GM19035 (cell line): ENCODE measurements around the gene PMEPA1.

Experiments used
- ATAC-seq: cut with Tn5 transposase; IDR thresholded peaks from one replicate; pipeline ENCODE4 v1.9.1; 2021; ENCODE audit not compliant: unreplicated experiment

The PMEPA1 gene

DNA sequence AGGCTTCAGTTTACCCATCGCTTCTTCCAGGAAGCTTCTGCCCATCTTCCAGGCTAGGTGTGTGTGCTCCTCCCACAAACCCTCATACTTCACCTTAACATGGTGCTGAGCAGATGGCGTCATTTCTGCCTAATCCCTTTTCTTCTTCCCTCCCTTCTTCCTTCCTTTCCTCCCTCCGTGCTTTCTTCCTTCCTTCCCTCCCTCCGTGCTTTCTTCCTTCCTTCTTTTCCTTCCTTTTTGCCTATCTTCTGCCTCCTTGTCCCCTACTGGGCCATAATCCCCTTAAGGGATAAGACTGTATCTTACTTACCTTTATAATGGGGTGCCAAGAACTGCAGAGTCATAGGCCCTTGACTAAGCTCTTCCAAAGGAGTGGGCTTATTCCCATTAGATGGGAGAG lies 27.5 kb upstream of the PMEPA1 start:
- no peak for ATAC-seq

DNA sequence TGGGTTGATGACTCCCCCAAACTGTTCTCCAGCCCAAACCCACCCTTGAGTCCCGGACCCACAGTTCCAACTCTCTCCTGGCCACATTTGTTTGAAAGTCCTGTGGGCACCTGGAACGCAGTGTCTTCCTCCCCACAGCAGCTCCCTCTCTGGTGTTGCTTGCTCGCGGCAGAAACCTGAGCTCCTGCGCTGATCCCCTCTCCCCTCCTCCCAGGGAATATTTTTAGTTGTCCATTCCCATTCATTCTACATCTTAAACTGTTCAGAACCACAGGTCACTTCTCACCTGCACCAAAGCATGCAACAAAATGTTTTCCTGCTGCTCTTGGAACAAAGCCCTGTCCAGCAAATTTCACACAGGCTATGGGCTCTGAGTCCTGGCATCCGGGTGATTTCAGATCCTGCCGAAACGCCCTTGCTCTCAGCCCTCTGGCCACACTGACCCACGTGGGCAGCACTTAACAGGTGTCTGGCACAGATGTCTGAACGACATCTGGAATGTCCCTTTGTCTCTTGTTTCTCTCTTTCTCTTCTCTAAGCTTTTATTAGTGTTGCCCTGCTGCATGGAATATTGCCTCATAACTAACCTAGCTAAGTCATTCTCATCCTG lies 27.0 kb upstream of the PMEPA1 start:
- no peak for ATAC-seq

DNA sequence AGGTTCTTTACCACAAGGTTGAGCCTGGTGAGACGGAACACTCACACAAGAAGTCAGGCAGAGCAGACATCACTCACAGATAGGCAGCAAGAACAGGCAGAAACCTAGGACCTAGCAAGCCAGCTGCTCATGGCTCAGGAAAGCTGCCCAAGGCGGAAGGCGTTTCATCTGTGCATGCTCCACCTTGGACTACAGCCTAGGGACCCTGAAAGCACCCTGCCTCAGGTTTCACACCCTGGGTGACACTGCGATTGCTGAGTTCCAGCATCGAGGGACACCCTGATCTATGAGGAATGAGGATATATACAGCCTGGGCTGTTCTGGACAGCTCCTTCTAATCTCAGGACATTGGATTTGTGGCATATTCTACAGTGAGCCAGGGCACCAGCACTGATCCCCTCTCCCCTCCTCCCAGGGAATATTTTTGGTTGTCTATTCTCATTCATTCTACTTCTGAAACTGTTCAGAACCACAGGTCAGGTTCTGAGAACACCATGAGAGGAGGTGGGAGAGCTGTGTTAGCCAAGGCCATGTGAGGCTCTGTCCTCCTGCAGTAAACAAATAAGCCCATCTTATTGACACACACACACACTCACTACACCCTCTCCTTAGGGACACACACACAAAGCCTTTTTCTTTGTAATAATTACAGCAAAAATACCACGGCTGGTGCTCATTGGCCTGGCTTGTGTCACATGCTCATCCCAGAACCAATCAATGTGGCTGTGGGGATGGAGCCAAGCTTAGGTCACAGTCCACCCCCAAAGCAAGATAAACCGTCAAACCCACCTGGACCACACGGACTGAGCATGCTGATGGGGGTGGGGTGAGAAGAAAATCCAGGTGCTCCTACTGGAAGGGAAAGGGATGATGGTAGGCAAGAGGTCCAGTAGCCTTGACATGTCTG lies 26.3 kb upstream of the PMEPA1 start:
- no peak for ATAC-seq

DNA sequence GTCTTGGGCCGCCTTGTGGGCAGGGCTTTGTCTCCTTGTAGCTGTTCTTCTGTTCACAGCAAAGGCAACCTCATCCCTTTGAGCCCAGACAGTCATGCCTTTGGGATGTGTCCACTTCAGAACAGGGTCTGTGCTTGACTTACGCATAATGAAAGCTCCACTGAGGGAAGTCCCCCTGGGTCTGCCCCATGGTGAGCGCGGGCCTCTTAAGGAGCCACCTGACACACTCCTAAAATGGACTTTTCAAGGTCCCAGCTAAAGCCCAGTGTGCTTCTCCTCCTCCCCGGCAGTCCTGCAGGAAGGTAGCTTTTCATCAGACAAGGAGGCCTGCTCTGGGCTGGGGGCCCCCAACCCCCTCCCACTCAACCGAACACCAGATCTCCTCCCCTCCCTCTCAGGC lies 24.9 kb upstream of the PMEPA1 start:
- no peak for ATAC-seq

DNA sequence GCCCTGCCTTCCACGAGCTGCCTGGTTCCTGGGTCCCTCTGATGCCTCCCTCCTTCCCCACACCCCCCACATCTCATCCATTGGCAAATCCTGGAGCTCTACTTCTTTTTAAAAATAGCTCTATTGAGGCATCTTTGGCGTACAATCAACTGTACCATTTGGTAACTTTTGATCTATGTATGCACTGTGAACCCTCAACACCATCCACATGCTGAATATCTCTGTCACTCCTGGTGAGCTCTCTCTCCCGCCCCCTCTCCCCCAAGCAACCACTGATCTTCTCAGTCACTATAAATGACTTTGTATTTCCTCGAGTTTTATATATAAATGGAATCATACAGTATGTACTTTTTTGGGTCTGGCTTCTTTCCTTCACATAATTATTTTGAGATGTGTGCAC lies 22.4 kb upstream of the PMEPA1 start:
- ATAC-seq, result no peak

DNA sequence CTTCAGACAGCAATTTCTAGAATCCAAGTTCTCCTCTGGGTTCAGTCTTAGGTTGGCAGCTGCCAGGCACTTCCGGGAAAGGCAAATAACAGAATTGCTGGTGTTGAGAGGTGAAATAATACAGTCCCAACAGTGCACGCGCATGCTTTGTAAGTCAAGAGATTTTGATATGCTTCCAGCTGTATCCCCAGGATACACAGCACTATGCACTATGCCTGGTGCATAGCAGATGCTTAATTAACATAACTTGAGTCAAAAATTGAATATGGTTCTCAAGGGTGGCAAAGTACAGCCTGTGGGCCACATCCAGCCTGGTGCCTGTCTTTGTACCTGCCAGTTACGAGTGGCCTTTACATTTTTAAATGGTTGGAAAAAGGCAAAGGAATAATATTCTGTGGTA lies 18.9 kb upstream of the PMEPA1 start:
- no peak for ATAC-seq

DNA sequence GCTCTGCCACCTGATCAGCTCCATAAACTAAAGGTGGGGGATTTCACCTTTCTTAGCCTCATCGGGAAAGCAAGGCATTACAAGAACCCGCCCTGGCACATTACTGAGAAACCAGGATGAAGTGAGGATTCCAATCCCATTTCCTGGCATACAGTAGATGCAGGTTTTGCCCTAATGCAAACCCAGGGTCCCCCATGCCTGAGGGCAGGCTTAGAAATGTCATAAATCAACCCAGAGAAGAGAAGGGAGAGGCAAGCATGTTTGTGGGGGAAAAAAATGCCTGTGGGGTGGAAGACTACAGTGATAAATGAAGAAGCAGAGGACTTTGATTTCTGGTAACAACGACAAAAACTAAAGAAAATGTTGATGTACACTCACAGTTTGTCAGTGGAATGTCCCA lies 18.0 kb upstream of the PMEPA1 start:
- no peak for ATAC-seq

DNA sequence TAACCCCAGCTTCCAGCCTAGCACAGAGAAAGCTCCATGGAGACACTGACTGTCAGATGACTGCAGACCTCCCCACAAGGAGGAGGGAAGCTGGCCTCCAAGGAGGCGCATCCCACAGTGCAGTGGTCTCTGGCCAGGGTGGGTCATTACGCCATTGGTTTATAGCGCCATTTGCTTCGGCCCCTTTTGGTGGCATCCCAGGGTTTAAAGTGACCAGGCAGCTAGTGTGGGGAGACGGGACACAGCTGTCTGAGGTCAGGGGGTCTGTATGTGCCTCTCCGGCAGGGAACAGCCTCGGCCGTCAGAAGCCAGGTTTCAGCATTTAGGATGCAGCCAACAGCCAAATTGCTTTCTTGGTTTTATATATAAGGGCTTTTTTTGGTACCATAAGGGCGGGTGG lies 15.8 kb upstream of the PMEPA1 start:
- no peak for ATAC-seq

DNA sequence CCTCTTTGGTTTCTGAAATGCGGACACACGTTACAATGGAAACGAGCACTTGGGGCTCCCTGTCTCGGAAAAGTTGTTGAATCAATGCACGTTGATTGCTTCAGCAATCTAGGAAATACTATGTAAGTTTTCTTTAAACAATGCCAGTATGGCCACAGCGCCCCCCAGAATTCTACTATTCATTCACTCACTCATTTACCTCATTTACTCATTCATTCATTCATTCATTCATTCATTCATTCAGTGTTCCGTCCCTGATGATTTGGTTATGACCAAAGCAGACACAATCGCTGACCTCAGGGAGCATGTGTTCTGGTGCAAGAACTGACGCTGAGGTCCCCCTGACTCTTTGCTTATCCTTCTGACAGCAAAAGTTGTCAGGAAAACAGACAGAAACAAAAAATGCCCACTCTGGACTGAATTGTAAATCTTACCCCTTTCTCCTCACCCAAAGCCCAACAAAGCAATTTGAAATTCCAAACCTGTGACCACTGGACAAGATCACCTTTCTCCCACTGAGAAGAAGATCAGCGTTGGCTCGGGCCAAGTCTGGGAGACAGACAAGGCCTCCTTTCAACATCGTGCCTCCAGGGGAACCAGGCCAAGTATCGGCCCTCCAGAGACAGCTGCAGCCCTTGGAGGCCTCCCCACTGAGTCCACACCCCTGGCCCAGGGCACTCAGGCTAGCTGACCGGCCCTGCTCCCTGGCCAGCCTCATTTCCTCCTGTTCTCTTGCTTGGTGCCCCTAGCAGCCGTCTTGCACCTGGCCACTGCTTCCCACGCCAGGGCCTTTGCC lies 15.0 kb upstream of the PMEPA1 start:
- no peak for ATAC-seq

DNA sequence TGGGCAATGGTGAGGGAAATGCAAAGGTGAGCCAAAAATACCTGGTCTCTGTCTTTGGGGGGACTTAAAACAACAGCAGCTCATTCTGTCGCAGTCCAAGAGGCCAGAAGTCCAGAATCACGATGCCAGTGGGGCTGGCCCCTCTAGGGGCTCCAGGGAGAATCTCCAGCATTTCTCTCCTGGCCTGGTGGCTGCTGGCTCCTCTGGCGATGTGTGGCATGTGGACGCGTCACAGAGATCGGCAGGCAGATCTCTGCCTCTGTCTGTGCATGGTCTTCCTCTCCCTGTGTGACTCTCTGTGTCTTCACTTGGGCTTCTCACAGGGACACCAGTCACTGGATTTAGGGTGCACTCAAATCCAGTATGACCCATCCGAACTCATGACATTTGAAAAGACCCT lies 14.0 kb upstream of the PMEPA1 start:
- ATAC-seq, result no peak

DNA sequence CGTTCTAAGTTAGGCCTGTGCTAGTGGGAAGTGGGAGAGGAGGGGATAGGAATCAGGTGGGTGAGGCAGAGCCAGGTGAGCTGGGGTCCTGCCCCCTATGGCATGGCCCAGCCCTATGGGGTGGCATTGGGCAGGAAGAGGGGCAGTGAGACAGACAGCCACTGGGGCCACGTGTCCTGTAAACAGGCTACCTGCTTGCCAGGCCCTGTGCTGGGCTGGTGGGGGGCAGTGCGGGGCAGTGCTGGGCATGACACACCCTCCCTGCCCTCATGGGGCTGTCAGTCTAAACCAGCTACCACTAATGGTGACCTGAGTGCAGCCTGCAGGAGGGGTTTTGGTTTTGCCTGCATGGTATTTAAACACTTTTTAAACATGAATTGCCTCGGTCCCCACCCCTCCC lies 10.1 kb upstream of the PMEPA1 start:
- no peak for ATAC-seq

DNA sequence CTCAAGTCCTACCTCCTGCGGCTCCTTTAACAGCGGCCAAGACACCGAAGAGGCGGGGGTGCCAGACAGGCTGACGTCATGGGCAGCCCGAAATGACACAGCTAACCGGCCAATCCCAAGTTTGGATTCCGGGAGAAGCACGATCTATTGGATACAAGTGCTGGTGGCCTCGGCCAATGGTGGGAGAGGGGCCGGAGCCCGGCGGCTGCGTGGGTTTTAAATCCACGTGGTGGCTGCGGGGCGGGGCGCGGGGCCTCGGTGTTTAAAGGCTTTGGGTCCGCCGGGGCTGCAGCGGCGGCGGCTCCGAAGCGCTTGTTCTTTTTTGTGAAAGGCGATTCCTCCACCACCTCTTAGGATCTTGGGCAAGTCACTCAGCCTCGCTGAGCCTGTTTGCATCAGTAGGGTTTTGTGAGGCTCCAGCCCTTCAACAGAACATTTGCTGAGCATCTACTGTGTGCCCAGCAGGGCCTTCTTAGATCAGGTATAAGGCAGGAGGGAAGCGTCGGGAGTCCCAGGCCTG lies 8.7 kb upstream of the PMEPA1 start:
- peak; percentile 91 for ATAC-seq

DNA sequence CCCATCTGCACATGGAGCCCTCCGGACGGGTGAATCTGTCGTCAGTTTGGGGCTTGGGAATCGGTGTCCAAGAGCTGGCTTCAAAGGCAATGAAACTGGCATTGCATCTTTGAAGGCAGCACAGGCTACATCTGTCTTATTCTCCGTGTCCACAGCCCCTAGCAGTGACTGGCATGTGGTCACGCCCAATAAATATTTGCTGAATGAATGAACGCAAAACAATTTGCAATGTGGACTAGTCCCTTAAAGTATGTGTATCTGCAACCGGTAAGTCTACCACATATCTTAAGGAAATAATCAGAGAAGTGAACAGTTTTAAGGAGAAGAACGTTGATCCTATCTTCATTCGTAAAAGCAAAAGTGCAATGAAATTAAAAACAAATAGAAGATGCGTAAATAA lies 8.0 kb upstream of the PMEPA1 start:
- ATAC-seq, result no peak

DNA sequence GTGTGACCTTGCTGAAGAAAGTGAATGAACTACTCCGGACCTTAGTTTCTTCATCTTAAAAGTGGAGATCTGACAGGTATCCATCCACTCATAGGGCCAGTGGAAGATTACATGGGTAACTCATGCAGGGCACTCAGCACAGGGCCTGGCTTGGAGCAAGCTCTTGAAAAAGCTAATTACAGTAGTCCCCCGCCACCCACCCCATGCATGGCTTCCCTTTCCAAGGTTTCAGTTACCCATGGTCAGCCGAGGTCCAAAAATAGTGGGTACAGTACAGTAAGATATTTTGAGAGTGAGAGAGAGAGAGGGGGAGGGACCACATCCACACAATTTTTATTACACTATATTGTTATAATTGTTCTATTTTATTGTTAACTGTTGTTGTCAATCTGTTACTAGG lies 7.1 kb upstream of the PMEPA1 start:
- no peak for ATAC-seq

DNA sequence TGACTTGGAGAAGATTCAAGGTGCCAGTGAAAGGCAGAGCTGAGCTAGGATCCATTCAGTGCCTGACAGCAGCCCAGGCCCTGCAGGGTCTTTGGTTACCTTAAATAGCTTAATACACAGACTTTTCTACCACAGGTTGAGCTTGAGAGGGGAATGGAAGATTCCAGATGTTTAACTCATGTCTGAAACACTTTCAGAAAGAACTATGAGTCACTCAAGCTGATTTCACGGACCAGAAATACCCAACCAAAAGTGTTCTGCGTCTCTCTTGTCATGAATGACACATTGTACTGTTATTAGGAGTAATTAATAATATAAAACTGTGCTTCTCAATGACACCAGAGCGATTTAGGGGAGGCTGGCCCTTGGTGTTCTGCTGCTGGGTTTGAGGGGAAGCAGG lies 6.4 kb upstream of the PMEPA1 start:
- ATAC-seq, result no peak

DNA sequence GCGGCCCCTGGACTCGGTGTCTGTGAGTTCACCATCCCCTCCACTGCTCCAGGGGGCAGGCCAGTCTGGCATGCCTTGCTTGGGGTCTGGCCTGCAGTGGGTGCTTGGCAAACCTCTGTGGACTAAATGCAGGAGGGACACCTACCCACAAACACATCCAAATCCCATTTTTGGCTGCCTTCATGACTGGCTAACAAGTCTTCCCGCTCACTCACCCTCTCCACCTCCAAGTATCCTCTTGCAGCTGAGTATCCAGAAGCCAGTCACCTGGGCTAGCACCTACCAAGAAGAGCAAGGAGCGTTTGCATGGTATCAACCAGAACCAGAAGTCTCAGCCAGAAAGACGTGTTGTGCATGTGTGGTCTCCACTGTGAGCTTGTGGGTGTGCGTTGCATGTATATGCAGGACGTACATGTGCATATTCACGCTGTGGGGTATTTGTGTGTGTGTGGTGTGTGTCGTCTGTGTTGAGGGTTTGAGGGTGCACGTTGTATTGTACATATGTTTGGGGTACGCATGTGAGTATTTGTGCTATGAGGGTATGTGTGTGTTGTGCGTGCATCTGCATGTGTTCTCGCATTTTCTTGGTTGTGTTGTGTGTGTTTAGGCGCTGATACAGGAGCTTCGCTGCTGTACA lies 5.6 kb upstream of the PMEPA1 start:
- no peak for ATAC-seq

DNA sequence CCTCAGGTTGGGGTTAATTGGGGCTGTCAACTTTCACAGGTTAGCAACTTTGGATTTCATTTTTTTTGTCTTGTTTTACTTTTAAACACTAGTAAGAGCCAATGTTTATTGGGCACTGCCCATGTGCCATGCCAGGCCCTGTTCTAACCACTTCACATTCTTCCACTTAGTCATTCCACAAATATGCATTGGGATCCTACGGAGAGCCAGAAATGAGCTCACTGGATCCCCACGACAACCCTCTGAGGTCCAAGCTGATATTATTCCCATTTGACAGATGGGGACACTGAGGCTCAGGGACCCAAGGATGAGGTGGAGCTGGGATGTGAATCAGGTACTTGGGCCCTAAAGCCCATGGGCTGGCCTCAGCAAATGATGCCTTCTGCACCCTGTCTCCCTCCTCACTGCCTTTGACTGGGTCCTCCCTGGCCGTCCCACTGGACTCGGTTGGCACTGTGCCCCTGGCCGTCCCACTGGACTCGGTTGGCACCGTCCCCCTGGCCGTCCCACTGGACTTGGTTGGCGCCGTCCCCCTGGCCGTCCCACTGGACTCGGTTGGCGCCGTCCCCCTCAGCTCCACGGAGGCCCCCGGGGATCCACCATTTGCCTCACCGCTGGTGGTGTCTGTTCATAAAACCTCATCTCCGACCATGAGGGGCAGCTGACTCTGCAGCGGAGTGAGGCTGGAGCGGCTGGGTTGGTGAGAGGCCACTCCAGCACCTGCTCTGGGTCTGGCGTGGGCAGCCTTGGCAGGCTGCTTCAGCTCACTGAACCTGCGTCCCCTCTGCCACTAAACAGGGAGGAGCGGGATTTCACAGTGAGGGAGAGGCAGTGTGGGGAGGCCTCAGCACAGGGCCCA lies 4.8 kb upstream of the PMEPA1 start:
- ATAC-seq, result no peak

DNA sequence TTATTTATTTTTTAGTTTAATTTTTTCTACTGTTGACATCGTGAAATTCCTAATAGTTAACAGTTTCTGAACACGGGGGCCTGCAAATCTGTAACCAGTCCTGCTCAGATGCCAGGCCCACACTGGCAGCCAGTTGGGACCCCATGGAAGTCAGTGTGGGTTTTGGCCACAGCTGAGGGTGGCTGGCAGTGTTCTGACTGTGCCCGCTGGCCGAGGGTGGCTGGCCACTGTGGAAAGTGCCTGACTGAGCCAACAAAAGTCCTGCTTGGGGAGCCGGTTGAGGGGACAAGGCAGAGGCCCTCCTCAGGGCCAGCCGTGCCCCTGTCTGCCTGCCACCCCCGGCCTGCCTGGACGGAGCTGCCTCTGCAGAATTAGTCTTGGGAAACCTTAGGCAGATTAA lies 4.1 kb upstream of the PMEPA1 start:
- ATAC-seq, result no peak

DNA sequence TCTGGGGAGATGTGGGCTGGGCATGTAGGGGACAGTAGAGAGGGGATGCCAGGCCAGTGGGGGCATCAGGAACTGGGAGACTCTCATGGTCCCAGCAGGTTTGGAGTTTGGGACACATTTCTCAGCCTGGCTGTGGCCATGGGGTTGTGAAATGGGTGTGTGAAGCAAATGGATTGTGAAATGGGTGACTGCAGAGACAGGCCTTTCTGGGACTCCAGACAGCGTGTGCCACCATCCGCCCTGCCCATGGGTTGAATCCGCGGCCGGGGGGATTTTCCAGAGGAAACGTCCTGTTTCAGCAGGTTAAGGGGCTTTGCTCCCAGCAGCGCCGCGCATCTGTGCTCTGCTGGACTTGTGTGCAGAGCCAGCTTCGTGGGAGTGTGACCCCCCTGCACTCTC lies 3.7 kb upstream of the PMEPA1 start:
- no peak for ATAC-seq

DNA sequence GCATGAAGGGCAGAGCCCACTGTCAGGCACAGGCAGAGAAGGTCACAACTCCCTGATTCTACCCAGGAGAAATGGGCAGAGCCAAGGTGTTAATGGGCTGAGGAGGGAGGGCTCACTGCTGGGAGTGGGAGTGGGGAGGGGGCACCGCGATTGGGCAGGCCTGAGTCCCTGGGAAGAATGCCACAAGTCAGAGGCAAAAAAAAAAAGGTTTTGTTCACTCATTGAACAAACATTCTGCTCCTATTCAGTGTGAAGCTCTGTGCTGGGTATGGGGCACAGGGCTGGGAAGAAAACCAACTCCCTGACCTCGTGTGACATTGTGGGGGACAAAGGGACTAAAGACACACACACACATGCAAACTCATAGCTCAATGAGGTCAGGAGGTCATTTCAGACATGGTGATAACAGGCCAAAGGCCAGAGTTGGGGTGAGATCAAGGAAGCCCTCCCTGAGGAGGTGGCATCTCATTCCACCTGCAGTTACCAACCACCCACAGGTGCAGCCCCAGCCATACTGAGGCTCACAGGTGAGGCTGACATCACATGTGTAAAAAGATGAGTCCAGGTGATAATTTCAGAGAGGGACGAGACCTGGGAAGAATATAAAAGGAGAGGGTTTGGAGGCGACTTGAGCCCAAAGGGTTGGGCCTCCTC lies 3.2 kb upstream of the PMEPA1 start:
- no peak for ATAC-seq
